IMR-90 (cell line): ENCODE results near the gene TWIST2. TPM values are rescaled to one million over a fixed set of nuclear protein-coding genes. Genes with fewer than 3 reads are reported as not detected.

Experiments
- ATAC-seq: fragments of 200-7000 bp; cut with Tn5 transposase; 2 replicates; pipeline ENCODE4 v1.9.1; 2020; ENCODE audit warnings: low read depth, mild to moderate bottlenecking, moderate library complexity
- BruUV-seq: library from RNA; stranded (reverse); fragments of 400-500 nt; replicated peaks from 2 replicates; lab custom pipeline; 2021; lab: Mats Ljungman, UMichigan
- CTCF ChIA-PET: fragments of 300-600 bp; formaldehyde crosslinking; extraction: SDS; loops from one replicate; lab custom pipeline; 2021; ENCODE audit warnings: antibody characterized with exemption; lab: Yijun Ruan, JAX
- POLR2A ChIA-PET: fragments of 300-600 bp; sonication (Branson Sonifier 250); formaldehyde crosslinking; loops from one replicate; lab custom pipeline; 2022; ENCODE audit warnings: antibody characterized with exemption; ENCODE audit not compliant: unreplicated experiment; lab: Charles Lee
- DNase-seq: peaks from one replicate; pipeline ENCODE4 v3.0.0; 2013
- H2AFZ ChIP-seq: replicated peaks from 2 replicates; pipeline ENCODE3; 2013; ENCODE audit warnings: low read length, mild to moderate bottlenecking; ENCODE audit not compliant: poor library complexity
- H2AK5ac ChIP-seq: 2 replicates; pipeline ENCODE4 v1.6.1; 2013; ENCODE audit warnings: low read depth, low read length, inconsistent platforms
- H2AK9ac ChIP-seq: replicated peaks from 2 replicates; pipeline ENCODE3; 2013; ENCODE audit warnings: mild to moderate bottlenecking, low read depth, low read length, moderate library complexity; ENCODE audit not compliant: poor library complexity
- H2BK120ac ChIP-seq: 2 replicates; pipeline ENCODE4 v1.6.1; 2013; ENCODE audit warnings: low read depth, low read length, inconsistent platforms
- H2BK15ac ChIP-seq: 3 replicates; pipeline ENCODE4 v1.6.1; 2013; ENCODE audit warnings: low read depth, low read length, inconsistent platforms
- H2BK20ac ChIP-seq: 2 replicates; pipeline ENCODE4 v1.6.1; 2013; ENCODE audit warnings: low read depth, mild to moderate bottlenecking, inconsistent platforms, low read length, moderate library complexity
- H2BK5ac ChIP-seq: 2 replicates; pipeline ENCODE4 v1.6.1; 2013; ENCODE audit warnings: mild to moderate bottlenecking, low read depth, low read length, inconsistent platforms; ENCODE audit not compliant: poor library complexity, severe bottlenecking
- H3K14ac ChIP-seq: replicated peaks from 2 replicates; pipeline ENCODE4 v1.6.1; 2013; ENCODE audit warnings: low read depth, low read length, inconsistent platforms
- H3K18ac ChIP-seq: 2 replicates; pipeline ENCODE4 v1.6.1; 2013; ENCODE audit warnings: low read depth, low read length, control low read depth
- H3K23ac ChIP-seq: 2 replicates; pipeline ENCODE4 v1.6.1; 2013; ENCODE audit warnings: low read depth, low read length, inconsistent platforms
- H3K27ac ChIP-seq: 2 replicates; pipeline ENCODE4 v1.5.1; 2013; ENCODE audit warnings: mild to moderate bottlenecking, control low read depth, low read length; ENCODE audit not compliant: insufficient read depth
- H3K27me3 ChIP-seq: 2 replicates; pipeline ENCODE4 v1.6.1; 2013; ENCODE audit warnings: low read length; ENCODE audit not compliant: control insufficient read depth, insufficient read depth
- H3K36me3 ChIP-seq: 2 replicates; pipeline ENCODE4 v1.6.1; 2013; ENCODE audit warnings: low read length, mixed read lengths; ENCODE audit not compliant: control insufficient read depth, insufficient read depth
- H3K4ac ChIP-seq: 2 replicates; pipeline ENCODE4 v1.6.1; 2013; ENCODE audit warnings: low read depth, low read length, inconsistent platforms
- H3K4me1 ChIP-seq: 2 replicates; pipeline ENCODE4 v1.6.1; 2013; ENCODE audit warnings: low read length, mixed read lengths; ENCODE audit not compliant: control insufficient read depth, insufficient read depth
- H3K4me2 ChIP-seq: 2 replicates; pipeline ENCODE4 v1.6.1; 2013; ENCODE audit warnings: low read depth, mild to moderate bottlenecking, control low read depth, low read length, moderate library complexity
- H3K4me3 ChIP-seq: 2 replicates; pipeline ENCODE4 v1.5.1; 2013; ENCODE audit warnings: low read depth, mild to moderate bottlenecking, control low read depth, low read length, moderate library complexity; ENCODE audit not compliant: insufficient read depth
- H3K56ac ChIP-seq: 2 replicates; pipeline ENCODE4 v1.6.1; 2013; ENCODE audit warnings: low read length, inconsistent platforms; ENCODE audit not compliant: insufficient read depth; ENCODE audit errors: extremely low read depth
- H3K79me1 ChIP-seq, 2 experiments: 2 replicates each; pipeline ENCODE4 v1.6.1; 2013; ENCODE audit warnings: low read length in 2 of 2, inconsistent platforms in 1 of 2, low read depth in 1 of 2
- H3K9ac ChIP-seq: 2 replicates; pipeline ENCODE4 v1.6.1; 2013; ENCODE audit warnings: low read depth, low read length, control low read depth
- H3K9me1 ChIP-seq: 2 replicates; pipeline ENCODE4 v1.6.1; 2013; ENCODE audit warnings: low read length, inconsistent platforms; ENCODE audit not compliant: insufficient read depth
- H3K9me3 ChIP-seq: 2 replicates; pipeline ENCODE4 v1.6.1; 2013; ENCODE audit warnings: low read length; ENCODE audit not compliant: control insufficient read depth, insufficient read depth
- H4K20me1 ChIP-seq: 2 replicates; pipeline ENCODE4 v1.6.1; 2013; ENCODE audit warnings: low read length, inconsistent platforms; ENCODE audit not compliant: insufficient read depth
- H4K5ac ChIP-seq: 2 replicates; pipeline ENCODE4 v1.6.1; 2013; ENCODE audit warnings: mild to moderate bottlenecking, low read depth, low read length, control low read depth
- H4K8ac ChIP-seq, 2 experiments: 2 replicates each; pipeline ENCODE4 v1.6.1; 2013; ENCODE audit warnings: low read depth in 2 of 2, low read length in 2 of 2, control low read depth in 1 of 2, inconsistent platforms in 1 of 2
- H4K91ac ChIP-seq: 2 replicates; pipeline ENCODE4 v1.6.1; 2013; ENCODE audit warnings: low read depth, low read length, inconsistent platforms; ENCODE audit not compliant: insufficient read depth
- BHLHE40 ChIP-seq: fragments of 150-350 bp; IDR thresholded peaks from 2 replicates; pipeline ENCODE4 v1.6.1; 2016; ENCODE audit warnings: mild to moderate bottlenecking, low read depth, low read length
- CEBPB ChIP-seq: IDR thresholded peaks from 2 replicates; pipeline ENCODE4 v1.6.1; 2012; ENCODE audit warnings: low read depth, low read length, improper control_type of control experiment
- CHD1 ChIP-seq: IDR thresholded peaks from 2 replicates; pipeline ENCODE4 v1.6.1; 2012; ENCODE audit warnings: low read depth, low read length, improper control_type of control experiment
- CTCF ChIP-seq: conservative IDR thresholded peaks from 2 replicates; pipeline ENCODE4 v1.5.1; 2012; ENCODE audit warnings: mild to moderate bottlenecking, low read depth, low read length, improper control_type of control experiment
- ELK1 ChIP-seq: fragments of 150-350 bp; IDR thresholded peaks from 2 replicates; pipeline ENCODE4 v1.6.1; 2016; ENCODE audit warnings: low read depth, mild to moderate bottlenecking, low read length, moderate library complexity, borderline replicate concordance
- FOS ChIP-seq: fragments of 150-350 bp; IDR thresholded peaks from 2 replicates; pipeline ENCODE4 v1.6.1; 2016; ENCODE audit warnings: low read depth, low read length
- MAFK ChIP-seq: IDR thresholded peaks from 2 replicates; pipeline ENCODE4 v1.6.1; 2012; ENCODE audit warnings: low read depth, low read length, improper control_type of control experiment
- MAZ ChIP-seq: IDR thresholded peaks from 2 replicates; pipeline ENCODE4 v1.6.1; 2012; ENCODE audit warnings: low read depth, mild to moderate bottlenecking, low read length, improper control_type of control experiment, moderate library complexity, borderline replicate concordance
- MXI1 ChIP-seq: IDR thresholded peaks from 2 replicates; pipeline ENCODE4 v1.6.1; 2012; ENCODE audit warnings: low read depth, mild to moderate bottlenecking, low read length, moderate library complexity, borderline replicate concordance
- NFE2L2 ChIP-seq: fragments of 150-350 bp; IDR thresholded peaks from 2 replicates; pipeline ENCODE4 v1.6.1; 2016; ENCODE audit warnings: low read depth, mild to moderate bottlenecking, low read length
- POLR2A ChIP-seq: IDR thresholded peaks from 2 replicates; pipeline ENCODE4 v1.6.1; 2012; ENCODE audit warnings: mild to moderate bottlenecking, low read depth, low read length
- RAD21 ChIP-seq: IDR thresholded peaks from 2 replicates; pipeline ENCODE4 v1.6.1; 2012; ENCODE audit warnings: low read length, improper control_type of control experiment
- RCOR1 ChIP-seq: IDR thresholded peaks from 2 replicates; pipeline ENCODE4 v1.6.1; 2012; ENCODE audit warnings: mild to moderate bottlenecking, low read length, improper control_type of control experiment; ENCODE audit not compliant: insufficient replicate concordance
- RFX5 ChIP-seq: IDR thresholded peaks from 2 replicates; pipeline ENCODE4 v1.8.0; 2012; ENCODE audit warnings: low read depth, mild to moderate bottlenecking, low read length, moderate library complexity
- SMC3 ChIP-seq: fragments of 150-350 bp; IDR thresholded peaks from 2 replicates; pipeline ENCODE4 v1.6.1; 2016; ENCODE audit warnings: low read depth, mild to moderate bottlenecking, antibody characterized with exemption, low read length, moderate library complexity
- USF2 ChIP-seq: fragments of 150-350 bp; IDR thresholded peaks from 2 replicates; pipeline ENCODE4 v1.6.1; 2017; ENCODE audit warnings: mild to moderate bottlenecking, antibody characterized with exemption, low read length, low read depth
- WGBS, 2 experiments: methylation state at CpG; one replicate each; pipeline versions ENCODE4 v1.1.5 to v1.1.7; 2013; ENCODE audit warnings: missing lambda C conversion rate in 2 of 2; ENCODE audit not compliant: insufficient read length in 1 of 2; ENCODE audit errors: extremely low coverage in 2 of 2; 5-methylcytosine and 5-hydroxymethylcytosine counted together
- dilution Hi-C: fragments of 300-500 bp; cut with HindIII; formaldehyde crosslinking; loops from one replicate; pipeline ENCODE4 v1.14.3; 2018; ENCODE audit warnings: low sequenced_read_pairs; ENCODE audit not compliant: unreplicated experiment
- in situ Hi-C: fragments of 300-500 bp; cut with MboI; formaldehyde crosslinking; loops from 3 replicates; pipeline ENCODE4 v1.14.3; 2019; ENCODE audit warnings: low sequenced_read_pairs, inconsistent platforms, mixed read lengths
- intact Hi-C: fragments of 100-400 bp; cut with micrococcal nuclease; formaldehyde crosslinking; loops from 2 replicates; pipeline ENCODE4 v1.10.0; 2022
- polyA plus RNA-seq, 3 experiments: library from polyadenylated mRNA; depleted of rRNA; stranded (reverse); fragments of >200 nt; gene quantifications; 2 replicates each; pipeline ENCODE4 v1.2.3, GENCODE V29; 2012; ENCODE audit warnings: low replicate concordance in 1 of 3
- total RNA-seq: library from RNA; depleted of rRNA; stranded (reverse); fragments of >200 nt; gene quantifications from 2 replicates; pipeline ENCODE4 v1.2.3, GENCODE V29; 2012

The TWIST2 gene
- total and polyA plus RNA-seq, 2 of the 4 experiments (the other 2 are of a cell fraction) = 9.3 to 33.6 TPM

GRCh38 chr2:238868067-238868524, 20.2 kb downstream of the TWIST2 start:
- H4K91ac ChIP-seq = peak overlapping the region; percentile 88
- no peak overlapping the region for H3K9ac ChIP-seq
- H2BK20ac ChIP-seq = peak overlapping the region; percentile 84; the same call in 1 of the 2 replicates
- H3K79me1 ChIP-seq = peaks cover 34 to 75% of the 10 kb centered on the region in 2 experiments
- TF ChIP-seq MXI1 (no peak), CEBPB (no peak), USF2 (no peak), BHLHE40 (no peak), RAD21 (no peak), RFX5 (no peak), FOS (no peak), MAFK (no peak), CTCF (no peak), ELK1 (no peak), SMC3 (no peak), RCOR1 (no peak), CHD1 (no peak), NFE2L2 (no peak), POLR2A (no peak), MAZ (no peak)
- H4K20me1 ChIP-seq = no peaks in the 10 kb centered on the region
- H4K8ac ChIP-seq = peak overlapping the region; percentile 52 to 81; a peak in 2 of 4 replicates
- no peaks in the 10 kb centered on the region for H3K27me3 ChIP-seq
- no TSS peak for BruUV-seq
- H2BK15ac ChIP-seq = peak overlapping the region; percentile 59; the same call in 1 of the 3 replicates
- peak overlapping the region; percentile 95 for H3K4ac ChIP-seq
- H3K4me1 ChIP-seq = peaks cover 51% of the 10 kb centered on the region
- H3K9me3 ChIP-seq = no peaks in the 10 kb centered on the region
- H3K18ac ChIP-seq = peak overlapping the region; percentile 3
- peaks cover 50% of the 10 kb centered on the region for H3K9me1 ChIP-seq
- ATAC-seq (no peak), DNase-seq (no peak)
- in situ Hi-C loops = no loop called here
- H2AK9ac ChIP-seq = no peak overlapping the region
- ChIA-PET CTCF (no interaction called here), POLR2A (no interaction called here)
- peak overlapping the region; percentile 77 for H3K27ac ChIP-seq
- no peak overlapping the region for H3K4me3 ChIP-seq
- H2AK5ac ChIP-seq = peak overlapping the region; percentile 94
- H3K36me3 ChIP-seq = peaks cover 7% of the 10 kb centered on the region
- H3K4me2 ChIP-seq = no peak overlapping the region
- WGBS, 2 experiments = no CpG with 5 or more reads among the region's 10 CpGs
- intact Hi-C loops = no loop called here
- dilution Hi-C loops = no loop called here
- no peak overlapping the region for H3K56ac ChIP-seq
- peak overlapping the region; percentile 82 for H2BK5ac ChIP-seq
- H2AFZ ChIP-seq = peak overlapping the region; percentile 1
- H4K5ac ChIP-seq = peak overlapping the region; percentile 36; the same call in 1 of the 2 replicates
- H3K23ac ChIP-seq = peak overlapping the region; percentile 76; the same call in 1 of the 2 replicates
- H3K14ac ChIP-seq = peak overlapping the region; percentile 55; the same call in 1 of the 2 replicates
- H2BK120ac ChIP-seq = peak overlapping the region; percentile 88
